Astrocyte of the spinal cord (primary cell): ENCODE measurements around the gene HDDC2.

Experiments used
- DNase-seq: peaks from one replicate; pipeline ENCODE4 v3.0.0; 2011; ENCODE audit warnings: low read depth, low spot score
- H3K4me3 ChIP-seq: 2 replicates; pipeline ENCODE4 v1.5.1; 2011; ENCODE audit warnings: low read depth, mild to moderate bottlenecking, low read length, moderate library complexity
- CTCF ChIP-seq: IDR thresholded peaks from 2 replicates; pipeline ENCODE4 v1.5.1; 2012; ENCODE audit warnings: low read depth, mild to moderate bottlenecking, low read length, inconsistent platforms
- in situ Hi-C: cut with HindIII; loops from 2 replicates; pipeline ENCODE4 v1.10.0; 2017; ENCODE audit warnings: low sequenced_read_pairs

Gene HDDC2

GRCh38 chr6:125274935-125275334 is 26.8 kb downstream of the HDDC2 start:
- TF ChIP-seq CTCF = no peak
- in situ Hi-C loops = no loop called here
- DNase-seq = no peak
- H3K4me3 ChIP-seq = no peak overlapping the region

GRCh38 chr6:125273965-125274364 is 27.8 kb downstream of the HDDC2 start:
- in situ Hi-C loops = no loop called here
- DNase-seq = peak; percentile 67
- H3K4me3 ChIP-seq = no peak overlapping the region
- TF ChIP-seq CTCF = no peak

GRCh38 chr6:125273251-125273650 is 28.5 kb downstream of the HDDC2 start:
- no peak overlapping the region for H3K4me3 ChIP-seq
- TF ChIP-seq CTCF = no peak
- DNase-seq = no peak
- in situ Hi-C loops = no loop called here

- no peak for TF ChIP-seq CTCF
- DNase-seq = no peak
- in situ Hi-C loops = no loop called here
- H3K4me3 ChIP-seq = no peak overlapping the region
Observed at GRCh38 chr6:125271486-125272159, 30.1 kb downstream of the HDDC2 start.

- H3K4me3 ChIP-seq = no peak overlapping the region
- in situ Hi-C loops = no loop called here
- no peak for TF ChIP-seq CTCF
- DNase-seq = no peak
Observed at GRCh38 chr6:125270380-125270779, 31.4 kb downstream of the HDDC2 start.

- TF ChIP-seq CTCF = no peak
- no peak for DNase-seq
- in situ Hi-C loops = no loop called here
- no peak overlapping the region for H3K4me3 ChIP-seq
Observed at GRCh38 chr6:125269328-125269985, 32.3 kb downstream of the HDDC2 start.
